IPS-18c (cell line): Measurements from ENCODE around the gene RNF10.
A peak's percentile ranks its signal among the peaks of the same experiment; 100 is the strongest.
"Not testable (repeated sequence)": the region's sequence is repeated elsewhere in the genome, so short reads cannot be mapped to it uniquely, and the experiment has no call there.

Experiments
- H3K4me3 ChIP-seq: 2 replicates; pipeline ENCODE4 v1.7.0; 2013; ENCODE audit warnings: low read depth, mild to moderate bottlenecking, low read length, moderate library complexity; ENCODE audit not compliant: insufficient read depth
- H3K9me3 ChIP-seq: one replicate; pipeline ENCODE4 v1.6.1; 2013; ENCODE audit warnings: mild to moderate bottlenecking, low read length, moderate library complexity; ENCODE audit not compliant: control insufficient read depth, insufficient read depth

The RNF10 gene

GRCh38 chr12:120514002-120514401 lies 20.2 kb upstream of the RNF10 start:
- H3K4me3 ChIP-seq: no peak overlapping the region

DNA sequence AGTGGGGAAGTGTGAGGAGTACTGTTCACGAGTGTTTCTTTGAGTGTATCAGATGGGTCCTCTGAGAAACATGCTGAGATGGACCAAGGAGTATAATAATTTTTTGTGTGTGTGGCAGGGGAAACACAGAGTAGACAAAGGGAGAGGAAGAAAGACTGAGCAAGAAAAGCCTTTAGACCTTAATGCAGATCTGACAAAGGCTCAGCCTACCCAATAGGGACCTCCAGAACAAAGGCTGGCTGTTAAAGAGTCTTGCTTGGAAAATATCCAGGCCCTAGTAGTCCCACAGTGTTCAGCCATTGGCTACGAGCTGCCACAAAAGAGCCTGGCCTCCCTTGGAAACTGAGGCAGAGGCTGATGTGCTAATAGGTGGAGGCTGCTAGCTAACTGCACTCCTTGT lies 18.7 kb upstream of the RNF10 start:
- H3K9me3 ChIP-seq: no peaks in the 10 kb centered on the region

More at GRCh38 chr12:120514002-120514401, 20.2 kb upstream of the RNF10 start:
- H3K9me3 ChIP-seq: no peaks in the 10 kb centered on the region

DNA sequence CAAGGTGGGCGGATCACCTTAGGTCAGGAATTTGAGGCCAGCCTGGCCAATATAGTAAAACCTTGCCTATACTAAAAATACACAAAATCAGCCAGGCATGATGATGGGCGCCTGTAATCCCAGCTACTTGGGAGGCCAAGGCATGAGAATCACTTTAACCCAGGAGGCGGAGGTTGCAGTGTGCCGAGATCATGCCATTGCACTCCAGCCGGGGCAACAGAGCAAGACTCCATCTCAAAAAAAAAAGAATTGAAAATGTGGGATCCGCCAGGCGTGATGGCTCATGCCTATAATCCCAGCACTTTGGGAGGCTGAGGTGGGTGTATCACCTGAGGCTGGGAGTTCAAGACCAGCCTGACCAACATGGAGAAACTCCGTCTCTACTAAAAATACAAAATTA lies 14.8 kb upstream of the RNF10 start:
- not testable (repeated sequence) for H3K9me3 ChIP-seq, H3K4me3 ChIP-seq

More for the DNA sequence above, 18.7 kb upstream of the RNF10 start:
- H3K4me3 ChIP-seq: no peak overlapping the region

- Histone ChIP-seq H3K4me3 (no peak overlapping the region), H3K9me3 (no peaks in the 10 kb centered on the region)
Observed at GRCh38 chr12:120522568-120522967, 11.6 kb upstream of the RNF10 start.

DNA sequence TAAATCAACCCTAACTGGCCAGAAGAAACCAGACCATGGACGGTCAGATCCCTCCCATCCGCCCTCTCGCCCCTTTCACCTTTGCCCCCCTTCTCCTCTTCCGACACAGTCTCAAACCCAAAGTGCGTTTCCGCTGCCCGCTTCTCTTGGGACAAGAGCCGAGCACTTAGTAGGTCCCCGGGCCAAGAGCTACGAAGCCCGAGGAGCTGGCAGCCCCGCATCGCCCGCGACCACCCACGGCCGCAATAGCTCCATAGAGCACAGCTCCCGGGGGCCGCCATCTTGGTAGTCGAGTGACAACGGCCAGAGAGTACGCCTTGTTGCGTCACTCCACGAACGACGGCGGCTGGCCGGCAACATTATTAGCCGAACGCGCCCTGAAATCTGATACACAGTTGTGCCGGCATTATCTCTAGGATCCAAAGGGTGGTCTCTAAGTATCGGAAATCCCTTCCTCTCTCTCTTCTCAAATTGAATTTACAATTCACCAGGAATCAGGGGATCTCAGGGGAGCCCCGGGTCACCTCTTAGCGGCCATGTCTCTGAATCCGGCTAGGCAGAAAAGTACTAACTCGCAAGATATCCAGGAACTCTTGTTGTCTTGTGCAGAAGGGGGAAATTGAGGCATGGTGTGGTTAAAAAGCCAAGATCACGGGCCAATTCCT lies 5.2 kb upstream of the RNF10 start, which contains the start of gene COQ5:
TSS of gene COQ5 (minus strand) at position 298 of the 665 bp plus-strand sequence. CDS start at position 281, 17 bp downstream.
- H3K9me3 ChIP-seq: no peaks in the 10 kb centered on the region
- peak within 1 kb of the TSS; percentile 98 for H3K4me3 ChIP-seq

GRCh38 chr12:120529641-120530417 lies 4.3 kb upstream of the RNF10 start:
- Histone ChIP-seq H3K9me3 (peaks cover 2% of the 10 kb centered on the region), H3K4me3 (peak overlapping the region; percentile 98; the same call in 1 of the 2 replicates)

DNA sequence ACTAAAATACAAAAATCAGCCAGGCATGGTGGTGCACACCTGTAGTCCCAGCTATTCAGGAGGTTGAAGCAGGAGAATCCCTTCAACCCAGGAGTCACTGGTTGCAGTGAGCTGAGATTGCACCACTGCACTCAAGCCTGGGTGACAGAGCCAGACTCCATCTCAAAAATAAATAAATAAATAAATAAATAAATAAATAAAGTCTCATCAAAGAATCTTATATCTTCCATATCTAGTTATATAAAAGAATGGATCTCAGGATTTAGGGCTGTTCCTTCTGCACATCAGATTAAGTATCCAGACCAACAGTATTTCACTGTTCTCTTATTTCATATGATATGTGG lies 3.8 kb upstream of the RNF10 start:
- H3K9me3 ChIP-seq, H3K4me3 ChIP-seq: not testable (repeated sequence)

DNA sequence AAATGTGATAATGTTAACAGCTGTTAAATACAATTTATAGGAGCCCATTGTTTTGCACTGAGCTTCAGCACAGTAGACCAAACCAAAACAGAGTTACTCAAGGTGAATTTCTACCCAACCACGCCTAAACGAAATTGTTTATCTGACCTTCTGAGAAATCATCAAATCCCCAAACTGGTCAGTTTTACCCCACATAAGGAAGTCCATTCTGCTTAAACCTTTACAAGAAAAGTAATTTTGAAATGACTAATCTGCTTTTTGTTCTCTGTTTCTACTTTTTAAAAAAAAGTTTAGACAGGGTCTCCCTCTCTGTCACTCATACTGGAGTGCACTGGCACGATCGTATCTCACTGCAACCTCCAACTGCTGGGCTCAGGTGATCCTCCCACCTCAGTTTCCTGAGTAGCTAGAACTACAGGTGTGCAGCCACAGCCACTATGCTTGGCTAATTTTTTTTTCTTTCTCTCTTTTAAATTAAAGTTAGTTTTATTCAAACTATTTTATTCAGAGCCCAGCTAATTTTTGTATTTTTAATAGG lies 1.4 kb upstream of the RNF10 start:
- no peak overlapping the region for H3K4me3 ChIP-seq

DNA sequence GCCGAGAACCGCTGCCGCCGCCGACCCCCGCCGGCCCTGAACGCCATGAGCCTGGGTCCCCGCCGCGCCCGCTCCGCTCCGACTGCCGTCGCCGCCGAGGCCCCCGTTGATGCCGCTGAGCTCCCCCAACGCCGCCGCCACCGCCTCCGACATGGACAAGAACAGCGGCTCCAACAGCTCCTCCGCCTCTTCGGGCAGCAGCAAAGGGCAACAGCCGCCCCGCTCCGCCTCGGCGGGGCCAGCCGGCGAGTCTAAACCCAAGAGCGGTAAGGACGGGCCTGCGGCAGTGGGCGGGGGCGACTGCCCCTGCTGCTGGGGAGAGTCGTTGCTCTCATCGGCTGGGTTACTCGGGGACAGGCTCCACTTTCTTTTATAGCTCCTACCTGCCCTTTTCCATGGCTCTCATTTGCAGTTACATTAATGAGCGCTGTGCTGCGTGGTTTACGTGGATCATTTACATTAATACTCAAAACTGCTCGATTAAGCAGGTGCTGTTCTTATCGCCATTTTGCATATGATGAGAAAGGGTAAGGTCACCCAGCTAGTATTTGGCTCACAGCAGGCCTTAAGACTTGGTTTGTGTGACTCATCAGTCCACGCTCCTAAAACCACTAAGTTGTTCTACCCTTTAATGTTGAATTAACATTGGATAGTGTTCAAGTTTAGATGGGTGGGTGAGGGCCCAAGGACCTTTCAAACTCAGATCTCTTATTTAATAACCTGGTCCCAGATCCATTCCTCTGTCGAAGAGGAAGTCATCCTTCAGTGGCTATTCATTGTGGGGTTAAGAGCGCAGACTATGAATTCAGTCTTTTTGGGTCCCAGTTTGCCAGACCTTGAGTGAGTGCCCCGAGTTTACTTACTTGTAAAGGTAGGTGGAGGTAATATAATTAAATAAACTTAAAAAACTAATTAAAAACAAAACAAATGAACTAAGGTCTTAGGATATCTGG lies 823 bp downstream of the RNF10 start:
- Histone ChIP-seq H3K9me3 (peaks cover 2% of the 10 kb centered on the region), H3K4me3 (peak overlapping the region; percentile 90)

More for the DNA sequence above, 1.4 kb upstream of the RNF10 start:
- H3K9me3 ChIP-seq: peaks cover 2% of the 10 kb centered on the region

- Histone ChIP-seq H3K9me3 (peaks cover 2% of the 10 kb centered on the region), H3K4me3 (no peak overlapping the region)
Observed at GRCh38 chr12:120536064-120536791, 2.1 kb downstream of the RNF10 start.

GRCh38 chr12:120537856-120538220 lies 3.7 kb downstream of the RNF10 start:
- no peak overlapping the region for H3K4me3 ChIP-seq
- H3K9me3 ChIP-seq: peaks cover 2% of the 10 kb centered on the region

GRCh38 chr12:120538281-120539156 lies 4.4 kb downstream of the RNF10 start:
- Histone ChIP-seq H3K9me3 (peaks cover 2% of the 10 kb centered on the region), H3K4me3 (no peak overlapping the region)

DNA sequence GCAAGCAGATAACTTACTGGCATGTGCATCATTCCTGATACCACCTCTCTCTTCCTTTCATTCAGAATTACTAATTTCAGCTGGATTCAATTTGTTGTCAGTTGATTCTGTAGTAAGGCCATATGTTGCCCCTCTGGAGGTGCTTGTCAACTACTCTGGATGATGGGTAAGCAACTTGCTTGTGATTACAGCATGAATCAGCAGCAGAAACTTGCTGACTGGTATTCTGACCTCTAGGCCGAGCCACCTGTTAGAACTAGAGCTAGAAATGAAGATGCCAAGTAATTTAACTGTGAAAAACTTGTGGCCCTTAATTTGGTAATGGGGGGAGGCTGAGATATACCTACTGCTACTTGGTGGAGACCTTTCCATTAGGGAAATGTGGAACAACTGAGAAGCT lies 5.1 kb downstream of the RNF10 start:
- no peak overlapping the region for H3K4me3 ChIP-seq
- peaks cover 2% of the 10 kb centered on the region for H3K9me3 ChIP-seq

DNA sequence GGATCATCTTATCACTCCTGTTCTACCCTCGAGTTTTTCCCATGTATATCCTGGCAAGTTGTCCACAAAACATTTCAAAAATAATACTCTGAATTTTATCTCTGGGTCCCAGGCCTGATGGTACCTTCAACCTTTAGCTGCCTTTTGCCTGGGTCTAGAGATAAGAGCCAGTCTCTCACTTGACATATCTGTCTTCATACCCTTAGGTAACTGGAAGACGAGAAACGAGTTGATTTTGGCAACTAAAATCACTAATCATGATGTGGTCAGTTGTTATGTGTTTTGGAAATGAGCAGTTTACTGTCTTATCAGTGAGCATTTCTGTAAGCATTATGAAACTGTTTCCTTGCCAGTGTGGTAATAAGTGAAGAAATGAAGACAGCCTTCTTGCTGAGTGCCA lies 6.3 kb downstream of the RNF10 start:
- H3K9me3 ChIP-seq: no peaks in the 10 kb centered on the region
- H3K4me3 ChIP-seq: no peak overlapping the region

DNA sequence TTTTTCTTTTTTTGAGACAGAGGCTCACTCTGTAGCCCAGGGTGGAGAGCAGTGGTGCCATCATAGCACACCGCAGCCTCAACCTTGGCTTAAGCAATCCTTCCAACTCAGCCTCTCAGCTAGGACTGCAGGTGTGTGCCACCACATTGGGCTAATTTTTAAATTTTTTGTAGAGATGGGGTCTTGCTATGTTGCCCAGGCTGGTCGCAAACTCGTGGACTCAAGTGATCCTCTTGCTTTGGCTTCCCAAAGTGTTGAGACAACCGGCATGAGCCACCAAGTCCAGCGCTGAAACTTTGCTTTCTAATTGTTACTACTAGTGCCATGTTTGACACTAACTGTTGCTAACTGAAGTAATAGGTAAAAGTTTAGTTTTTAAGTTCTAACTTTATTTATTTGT lies 8.0 kb downstream of the RNF10 start:
- Histone ChIP-seq H3K4me3 (no peak overlapping the region), H3K9me3 (no peaks in the 10 kb centered on the region)

- H3K9me3 ChIP-seq: no peaks in the 10 kb centered on the region
Observed at GRCh38 chr12:120544691-120545090, 10.5 kb downstream of the RNF10 start.

More at GRCh38 chr12:120544691-120545090, 10.5 kb downstream of the RNF10 start:
- no peak overlapping the region for H3K4me3 ChIP-seq
